ENCODE measurements around the gene PCDH10. TPM values are rescaled to one million over a fixed set of nuclear protein-coding genes. Genes with fewer than 3 reads are reported as not detected.
A peak's percentile ranks its signal among the peaks of the same experiment; 100 is the strongest.

PCDH10 gene
- total RNA-seq (under 1 TPM in 7 of 10 donors, not detected in 3; 0.04 to 0.20 (median 0.10) TPM), polyA plus RNA-seq (under 1 TPM; 0.01 to 0.07 TPM)
- long read RNA-seq, donor 1: 0 reads
- long read RNA-seq, donor 2: 0 reads
- long read RNA-seq, donor 3: 0 reads

- no peaks in the 10 kb centered on the region for H3K9me3 ChIP-seq
- H3K4me3 ChIP-seq: peak within 1 kb of the TSS in 9 of 10 donors; percentile 22 to 50 (median 41)
- WGBS, 2 donors: 1% methylated on average over 38 of the region's 38 CpGs
- peaks cover 30 to 99% (median 97%) of the 10 kb centered on the region in 7 donors for H3K27me3 ChIP-seq
- H3K27ac ChIP-seq: no peak within 1 kb of the TSS
- H3K36me3 ChIP-seq: no peaks in the 10 kb centered on the region
- intact Hi-C loops (cut with DNase I): no loop called here
- H3K4me1 ChIP-seq: peaks cover 6 to 65% (median 60%) of the 10 kb centered on the region in 9 donors
- no peak for TF ChIP-seq CTCF (IDR thresholded peaks at IDR 0.05)
- DNase-seq (peak; percentile 81 to 84), ATAC-seq (peak; percentile 88 to 97 (median 93))
Observed at GRCh38 chr4:133148690-133149363, at the start of gene PCDH10. Gene PCDH10 (plus strand): TSS chr4:133149294. CDS start chr4:133150141, 847 bp downstream.

GRCh38 chr4:133102043-133102442 is 47.1 kb upstream of the PCDH10 start:
- ATAC-seq (no peak), DNase-seq (no peak)
- no peaks in the 10 kb centered on the region for H3K27me3 ChIP-seq
- intact Hi-C loops (cut with DNase I): no loop called here
- no peak for TF ChIP-seq CTCF (IDR thresholded peaks at IDR 0.05)
- peaks cover 0 to 11% (median 0%) of the 10 kb centered on the region in 11 donors for H3K9me3 ChIP-seq
- no peak overlapping the region for H3K27ac ChIP-seq
- H3K36me3 ChIP-seq: no peaks in the 10 kb centered on the region
- no peak overlapping the region for H3K4me3 ChIP-seq
- 84 to 85% methylated on average over 6 of the region's 6 CpGs for WGBS, 2 donors
- no peaks in the 10 kb centered on the region for H3K4me1 ChIP-seq

GRCh38 chr4:133102612-133103409 is 46.3 kb upstream of the PCDH10 start:
- Histone ChIP-seq H3K4me3 (no peak overlapping the region), H3K27me3 (no peaks in the 10 kb centered on the region), H3K4me1 (no peaks in the 10 kb centered on the region), H3K36me3 (no peaks in the 10 kb centered on the region), H3K27ac (no peak overlapping the region), H3K9me3 (peaks cover 0 to 11% (median 0%) of the 10 kb centered on the region in 11 donors)
- intact Hi-C loops (cut with DNase I): no loop called here
- DNase-seq (no peak), ATAC-seq (no peak)
- WGBS, 2 donors: 68 to 71% methylated on average over 4 of the region's 4 CpGs
- no peak for TF ChIP-seq CTCF (IDR thresholded peaks at IDR 0.05)

- H3K27ac ChIP-seq: no peak overlapping the region
- no peak overlapping the region for H3K4me3 ChIP-seq
- TF ChIP-seq CTCF (IDR thresholded peaks at IDR 0.05): no peak
- no peaks in the 10 kb centered on the region for H3K36me3 ChIP-seq
- no peaks in the 10 kb centered on the region for H3K27me3 ChIP-seq
- no peaks in the 10 kb centered on the region for H3K9me3 ChIP-seq
- no peaks in the 10 kb centered on the region for H3K4me1 ChIP-seq
- DNase-seq (no peak), ATAC-seq (no peak)
- intact Hi-C loops (cut with DNase I): no loop called here
Observed at GRCh38 chr4:133112641-133113040, 36.5 kb upstream of the PCDH10 start.
